Endothelial cell of hepatic sinusoid (primary cell): ENCODE data around the gene ME1.
"Not testable (repeated sequence)": the region's sequence is repeated elsewhere in the genome, so short reads cannot be mapped to it uniquely, and the experiment has no call there.

Experiments used
- in situ Hi-C: cut with HindIII; loops from 2 replicates; pipeline ENCODE4 v1.10.0; 2017; ENCODE audit warnings: low sequenced_read_pairs

The ME1 gene

GRCh38 chr6:83260577-83260976, 170.3 kb downstream of the ME1 start:
- in situ Hi-C loops: no loop called here

GRCh38 chr6:83258517-83258916, 172.3 kb downstream of the ME1 start:
- in situ Hi-C loops: no loop called here

DNA sequence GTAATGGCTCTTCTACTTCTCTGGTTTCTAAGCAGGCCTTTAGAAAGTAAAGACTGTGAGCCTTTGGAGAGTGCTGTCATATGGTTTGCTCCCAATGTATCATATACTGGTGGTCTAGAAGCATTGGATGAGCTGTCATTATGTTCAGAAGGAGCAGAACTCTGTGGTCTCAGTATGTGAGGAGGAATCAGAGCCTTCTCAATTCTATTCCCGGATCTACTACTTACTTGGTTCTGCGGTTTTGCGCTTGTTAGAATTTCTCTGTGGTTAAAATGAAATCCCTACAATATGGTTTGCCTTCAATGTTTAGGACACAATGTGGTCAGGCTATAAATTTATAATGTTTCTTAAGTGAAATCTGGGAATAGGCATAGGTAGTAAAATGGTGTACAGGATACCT, 173.1 kb downstream of the ME1 start:
- in situ Hi-C loops: no loop called here

GRCh38 chr6:83256719-83257118, 174.1 kb downstream of the ME1 start:
- in situ Hi-C loops: not testable (repeated sequence)

DNA sequence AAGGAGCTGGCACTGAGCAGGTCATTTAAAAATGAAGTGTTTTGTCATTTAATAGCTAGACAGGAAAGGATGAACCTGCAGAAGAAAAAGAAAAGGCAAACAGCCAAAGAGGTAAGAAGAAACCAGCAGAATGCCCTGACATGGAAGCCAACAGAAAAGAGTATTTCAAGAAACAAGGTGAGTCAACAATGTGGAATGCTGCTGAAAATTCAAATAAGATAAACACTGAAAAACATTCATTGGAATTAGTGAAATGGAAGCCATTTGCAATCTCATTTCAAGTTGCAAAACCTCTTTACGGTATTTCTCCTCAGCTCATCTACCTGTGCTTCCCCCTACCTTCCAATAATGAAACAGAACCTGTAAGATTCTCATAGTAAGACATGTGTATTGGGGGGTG, 178.1 kb downstream of the ME1 start:
- in situ Hi-C loops: no loop called here

DNA sequence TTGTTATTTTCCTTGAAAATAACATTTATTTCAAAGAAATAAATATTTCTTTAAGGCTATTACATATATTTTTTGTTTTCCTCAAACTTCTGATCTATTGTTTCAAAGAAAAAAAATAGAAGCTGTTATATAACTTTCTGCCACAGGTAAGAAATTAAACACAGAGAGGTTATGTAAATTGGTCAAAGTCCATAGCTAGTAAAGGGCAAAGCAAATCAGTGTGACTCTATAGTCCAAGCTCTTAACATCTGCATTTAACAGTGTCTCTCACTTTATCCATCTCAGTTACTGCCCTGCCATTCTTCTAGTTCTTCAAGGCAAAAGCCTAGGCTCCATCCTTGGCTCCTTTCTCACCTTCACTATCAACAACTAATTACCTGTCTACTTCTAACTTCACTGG, 180.6 kb downstream of the ME1 start:
- in situ Hi-C loops: no loop called here

DNA sequence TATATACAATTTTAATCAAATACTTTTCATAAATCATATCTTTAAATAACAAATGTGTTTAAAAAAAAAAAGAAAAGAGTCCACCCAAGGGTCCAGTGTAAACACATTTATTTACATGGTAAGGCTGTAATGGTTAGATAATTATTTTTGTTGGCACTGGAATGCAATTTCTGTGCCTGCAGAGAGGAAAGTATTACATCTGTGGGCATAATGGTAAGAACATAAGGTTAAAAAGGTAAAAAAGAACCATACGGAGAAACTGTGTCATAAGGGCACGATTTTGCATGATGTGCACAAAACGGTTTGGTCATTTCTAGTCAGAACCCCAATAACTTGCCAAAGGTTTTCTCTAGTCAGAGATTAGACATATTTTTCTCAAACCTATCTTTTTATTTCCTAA, 183.4 kb downstream of the ME1 start:
- in situ Hi-C loops: no loop called here

DNA sequence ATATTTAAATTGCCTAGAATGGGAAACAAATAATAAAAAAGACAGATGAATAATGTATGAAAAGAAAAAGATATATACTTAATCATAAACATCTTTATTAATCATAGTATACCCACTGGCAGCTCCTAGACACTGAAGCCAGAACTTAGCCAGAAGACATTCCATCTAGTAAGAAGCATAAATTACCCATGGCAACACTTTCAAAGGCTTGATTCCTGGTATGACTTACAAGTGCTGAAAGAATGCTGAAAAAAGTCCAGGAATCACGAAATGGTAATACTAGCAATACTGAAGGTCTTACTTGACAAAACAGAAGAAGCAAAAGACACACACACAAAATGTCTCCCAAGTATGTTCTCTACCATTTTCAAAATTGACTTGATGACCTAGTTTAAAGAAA, 199.7 kb downstream of the ME1 start:
- in situ Hi-C loops: no loop called here

DNA sequence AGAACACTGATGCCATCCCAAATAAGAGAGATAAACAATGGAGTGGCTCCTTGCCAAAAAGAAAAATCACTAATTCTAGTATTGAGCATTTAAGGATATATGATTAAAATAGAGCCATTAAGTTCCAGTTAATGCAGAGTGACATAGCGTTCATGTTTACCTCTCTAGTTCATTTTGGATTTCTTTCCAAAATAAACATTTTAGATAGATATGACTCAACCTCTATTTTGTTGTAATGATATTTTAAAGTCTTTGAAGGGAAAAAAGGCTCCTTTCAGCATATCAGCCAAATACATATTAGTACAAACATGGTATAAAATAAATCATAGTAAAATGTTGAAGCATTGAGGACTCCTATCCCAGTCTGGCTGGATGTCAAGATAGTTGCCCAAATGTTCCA, 204.3 kb downstream of the ME1 start:
- in situ Hi-C loops: no loop called here

- in situ Hi-C loops: loop anchor here (5.0 to 25.0 kb wide), 3 partner anchors 135 to 985 kb away; partner anchors contain the start of genes IBTK and PRSS35
These were observed 208.9 kb downstream of the ME1 start for GRCh38 chr6:83221889-83222479.

- in situ Hi-C loops: loop anchor here (5.0 to 25.0 kb wide), 3 partner anchors 134 to 984 kb away; partner anchors contain the start of genes IBTK and PRSS35
These were observed 209.6 kb downstream of the ME1 start for GRCh38 chr6:83221276-83221675.

DNA sequence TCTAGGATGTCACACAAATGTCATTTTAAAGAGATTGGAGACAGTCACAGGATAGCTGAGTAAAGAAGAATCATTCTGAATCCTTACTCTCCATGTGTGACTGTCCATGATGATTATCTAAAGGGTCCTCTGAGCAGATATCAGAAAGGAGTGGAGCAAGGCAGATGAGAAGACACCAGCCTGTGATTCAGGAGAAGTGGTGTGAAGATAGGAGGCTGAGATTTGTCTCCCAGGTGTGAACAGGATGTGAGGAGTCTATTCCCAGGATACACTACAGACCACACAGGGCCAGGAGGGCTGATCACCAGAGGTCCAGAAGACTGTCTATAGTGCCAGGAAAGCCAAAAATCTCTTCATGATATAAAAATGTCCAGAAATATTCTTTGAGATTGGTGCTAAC, 210.7 kb downstream of the ME1 start:
- in situ Hi-C loops: loop anchor here (5.0 to 25.0 kb wide), 3 partner anchors 133 to 983 kb away; partner anchors contain the start of genes IBTK and PRSS35

- in situ Hi-C loops: loop anchor here (25.0 kb wide), 2 partner anchors 131 to 981 kb away; partner anchors contain the start of gene IBTK
These were observed 212.2 kb downstream of the ME1 start for GRCh38 chr6:83218646-83219045.

GRCh38 chr6:83216806-83217205, 214.0 kb downstream of the ME1 start:
- in situ Hi-C loops: loop anchor here (25.0 kb wide), 2 partner anchors 130 to 980 kb away; partner anchors contain the start of gene IBTK

DNA sequence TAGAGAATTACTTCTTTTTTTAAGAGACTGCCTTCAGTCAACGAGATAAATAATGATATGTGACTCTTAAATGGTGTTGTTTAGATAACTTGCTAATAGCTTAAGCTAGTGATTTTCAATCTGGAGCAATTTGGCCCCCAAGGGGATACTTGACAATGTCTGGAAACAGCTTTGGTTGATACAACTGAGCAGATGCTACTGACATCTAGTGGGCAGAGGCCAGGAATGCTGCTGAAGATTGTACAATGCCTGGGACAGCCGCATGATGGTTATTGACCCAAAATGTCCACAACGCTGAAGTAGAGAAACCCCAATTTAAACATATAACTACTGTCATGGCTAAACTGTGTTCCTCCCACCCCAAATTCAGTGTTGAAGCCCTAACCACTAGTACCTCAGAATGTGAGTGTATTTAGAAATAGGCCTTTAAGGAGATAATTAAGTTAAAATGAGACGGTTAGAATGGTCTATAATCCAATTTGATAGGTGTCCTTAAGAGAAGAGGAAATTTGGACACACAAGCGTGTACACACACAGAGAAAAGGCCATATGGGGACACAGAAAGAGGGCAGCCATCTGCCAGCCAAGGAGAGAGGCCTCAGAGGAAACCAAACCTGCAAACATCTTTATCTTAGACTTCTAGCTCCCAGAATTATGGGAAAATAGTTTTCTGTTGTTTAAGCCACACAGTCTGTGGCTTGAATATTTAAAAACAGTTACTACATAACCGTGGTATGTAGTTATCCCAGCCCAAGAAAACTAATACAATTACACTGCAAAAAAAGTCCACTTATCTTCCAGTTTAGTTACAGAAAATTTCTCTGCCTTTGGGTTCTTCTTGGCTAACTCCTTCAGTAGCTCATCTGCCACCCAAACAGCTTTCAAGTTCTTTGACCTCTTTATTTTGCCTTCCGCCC, 215.5 kb downstream of the ME1 start:
- in situ Hi-C loops: loop anchor here (25.0 kb wide), 2 partner anchors 128 to 978 kb away; partner anchors contain the start of gene IBTK

- in situ Hi-C loops: loop anchor here (25.0 kb wide), 2 partner anchors 115 to 965 kb away; partner anchors contain the start of gene IBTK
These were observed 228.8 kb downstream of the ME1 start for GRCh38 chr6:83202031-83202430.

DNA sequence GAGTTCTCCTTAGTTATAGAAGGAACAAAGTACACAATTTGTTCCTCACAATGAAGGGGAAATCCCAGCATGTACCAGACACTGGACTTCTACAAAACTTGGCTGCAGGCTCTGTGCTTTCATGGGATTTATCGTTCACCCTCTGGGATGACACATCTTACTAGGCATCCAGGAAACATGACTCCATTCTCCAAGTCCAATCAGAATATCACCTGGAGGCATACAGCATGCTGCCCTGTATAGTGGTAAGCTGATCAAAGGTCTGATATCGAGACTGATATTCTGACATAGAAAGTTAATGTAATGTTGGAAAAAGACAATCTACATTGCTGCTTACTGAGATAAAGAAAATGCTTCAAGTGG, 231.0 kb downstream of the ME1 start:
- in situ Hi-C loops: loop anchor here (25.0 kb wide), 2 partner anchors 113 to 963 kb away; partner anchors contain the start of gene IBTK

GRCh38 chr6:83199173-83199862, 231.5 kb downstream of the ME1 start:
- in situ Hi-C loops: no loop called here

GRCh38 chr6:83198486-83199172, 232.2 kb downstream of the ME1 start:
- in situ Hi-C loops: no loop called here

DNA sequence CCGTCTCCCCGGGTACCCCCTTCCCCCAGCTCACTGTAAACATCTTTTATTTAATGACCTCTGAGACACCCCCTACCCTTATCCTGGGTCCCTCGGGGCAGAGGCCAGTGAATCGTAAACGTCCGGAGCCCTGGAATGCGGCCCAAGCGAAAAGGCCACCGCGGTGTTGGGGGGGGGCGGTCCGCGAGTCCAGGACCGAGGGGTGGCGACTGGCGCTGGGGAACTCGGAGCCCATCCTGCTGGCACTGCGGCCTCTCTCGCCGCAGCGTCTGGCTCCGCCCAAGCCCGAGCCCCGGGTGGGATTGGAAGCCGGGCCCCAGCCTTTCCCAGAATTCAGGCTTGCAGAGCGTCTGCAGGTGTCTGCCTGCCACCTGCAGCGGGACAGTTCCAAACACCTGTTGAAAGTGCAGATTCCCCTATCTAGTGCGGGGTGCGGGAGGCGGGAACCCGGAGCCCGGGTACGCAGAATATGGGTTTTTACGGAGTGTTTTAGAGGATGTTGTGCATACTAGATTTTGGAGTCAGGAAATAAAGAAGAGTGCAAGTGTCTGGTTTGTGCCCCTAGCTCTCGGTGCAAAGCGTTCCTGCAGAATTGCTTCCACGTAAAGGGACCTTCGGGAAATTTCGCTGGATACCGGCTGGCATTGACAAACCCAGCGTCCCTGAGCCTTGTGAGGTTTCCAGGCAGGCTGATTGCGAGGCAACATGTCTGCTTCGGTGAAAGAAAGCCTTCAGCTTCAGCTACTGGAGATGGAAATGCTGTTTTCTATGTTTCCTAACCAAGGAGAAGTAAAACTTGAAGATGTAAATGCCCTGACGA, 236.9 kb downstream of the ME1 start:
- in situ Hi-C loops: no loop called here
